DMS153 treated with DMSO at 0.1 percent for 48 hours (cell line): ENCODE results near the gene TMEM175.
"Not testable (repeated sequence)": the region's sequence is repeated elsewhere in the genome, so short reads cannot be mapped to it uniquely, and the experiment has no call there.

Experiments used
- DNase-seq: peaks from one replicate; lab custom pipeline; 2025; ENCODE audit not compliant: unreplicated experiment; lab: John Stamatoyannopoulos, UW

The TMEM175 gene

GRCh38 chr4:915041-915474 lies 17.2 kb upstream of the TMEM175 start:
- no peak for DNase-seq

- no peak for DNase-seq
Observed at GRCh38 chr4:915595-915994, 16.7 kb upstream of the TMEM175 start.

- DNase-seq, result no peak
Observed at GRCh38 chr4:917466-917865, 14.8 kb upstream of the TMEM175 start.

GRCh38 chr4:917992-918391 lies 14.3 kb upstream of the TMEM175 start:
- no peak for DNase-seq

- not testable (repeated sequence) for DNase-seq
Observed at GRCh38 chr4:918591-918990, 13.7 kb upstream of the TMEM175 start.

- not testable (repeated sequence) for DNase-seq
Observed at GRCh38 chr4:919004-919680, 13.1 kb upstream of the TMEM175 start.

- DNase-seq, result no peak
Observed at GRCh38 chr4:921830-922331, 10.4 kb upstream of the TMEM175 start.

GRCh38 chr4:924107-925096 lies 7.9 kb upstream of the TMEM175 start:
- no peak for DNase-seq

GRCh38 chr4:925171-925570 lies 7.1 kb upstream of the TMEM175 start:
- DNase-seq, result no peak

- no peak for DNase-seq
Observed at GRCh38 chr4:925771-926500, 6.3 kb upstream of the TMEM175 start.

- no peak for DNase-seq
Observed at GRCh38 chr4:926538-926937, 5.7 kb upstream of the TMEM175 start.

GRCh38 chr4:927566-927965 lies 4.7 kb upstream of the TMEM175 start:
- not testable (repeated sequence) for DNase-seq

- DNase-seq, result no peak
Observed at GRCh38 chr4:929096-929765, 3.0 kb upstream of the TMEM175 start.

- no peak for DNase-seq
Observed at GRCh38 chr4:930028-930551, 2.2 kb upstream of the TMEM175 start.

- no peak for DNase-seq
Observed at GRCh38 chr4:930827-931193, 1.4 kb upstream of the TMEM175 start.

- DNase-seq, result no peak
Observed at GRCh38 chr4:931194-931959, 883 bp upstream of the TMEM175 start.

- no peak for DNase-seq
Observed at GRCh38 chr4:932713-933070, 432 bp downstream of the TMEM175 start.

- not testable (repeated sequence) for DNase-seq
Observed at GRCh38 chr4:939508-939907, 7.2 kb downstream of the TMEM175 start.

GRCh38 chr4:945274-946102 lies 13.2 kb downstream of the TMEM175 start:
- no peak for DNase-seq
